ENCODE measurements around the gene GPER1. TPM values are rescaled to one million over a fixed set of nuclear protein-coding genes. Genes with fewer than 3 reads are reported as not detected.
"Not testable (repeated sequence)": the region's sequence is repeated elsewhere in the genome, so short reads cannot be mapped to it uniquely, and the experiment has no call there.

GPER1 gene
- total RNA-seq, 1 donor from 2014 or later, result 2.5 TPM

GRCh38 chr7:1113548-1113885 is 25.6 kb downstream of the GPER1 start:
- no peaks in the 10 kb centered on the region for H3K9me3 Mint-ChIP-seq (ENCODE audit: unreplicated experiment)
- no peak overlapping the region for H3K27ac Mint-ChIP-seq (ENCODE audit: unreplicated experiment)
- no peak for DNase-seq (ENCODE audit: extremely low spot score, unreplicated experiment)
- no peaks in the 10 kb centered on the region for H3K27me3 Mint-ChIP-seq (ENCODE audit: unreplicated experiment)
- peaks cover 10% of the 10 kb centered on the region for H3K4me1 Mint-ChIP-seq (ENCODE audit: unreplicated experiment)
- H3K36me3 Mint-ChIP-seq (ENCODE audit: unreplicated experiment), result peaks cover 4% of the 10 kb centered on the region
- TF ChIP-seq CTCF (IDR thresholded peaks at IDR 0.05), result no peak
- H3K4me3 Mint-ChIP-seq (ENCODE audit: unreplicated experiment), result no peak overlapping the region

- Mint-ChIP-seq H3K27me3 (ENCODE audit: unreplicated experiment) (no peaks in the 10 kb centered on the region), H3K9me3 (ENCODE audit: unreplicated experiment) (no peaks in the 10 kb centered on the region), H3K36me3 (ENCODE audit: unreplicated experiment) (peaks cover 4% of the 10 kb centered on the region), H3K4me1 (ENCODE audit: unreplicated experiment) (peaks cover 10% of the 10 kb centered on the region), H3K27ac (ENCODE audit: unreplicated experiment) (no peak overlapping the region), H3K4me3 (ENCODE audit: unreplicated experiment) (no peak overlapping the region)
- no peak for TF ChIP-seq CTCF (IDR thresholded peaks at IDR 0.05)
- no peak for DNase-seq (ENCODE audit: extremely low spot score, unreplicated experiment)
Observed at GRCh38 chr7:1114088-1114487, 26.2 kb downstream of the GPER1 start.

GRCh38 chr7:1114505-1114904 is 26.6 kb downstream of the GPER1 start:
- H3K36me3 Mint-ChIP-seq (ENCODE audit: unreplicated experiment), result peaks cover 4% of the 10 kb centered on the region
- H3K27ac Mint-ChIP-seq (ENCODE audit: unreplicated experiment), result no peak overlapping the region
- no peaks in the 10 kb centered on the region for H3K9me3 Mint-ChIP-seq (ENCODE audit: unreplicated experiment)
- no peaks in the 10 kb centered on the region for H3K27me3 Mint-ChIP-seq (ENCODE audit: unreplicated experiment)
- no peak for TF ChIP-seq CTCF (IDR thresholded peaks at IDR 0.05)
- no peak overlapping the region for H3K4me3 Mint-ChIP-seq (ENCODE audit: unreplicated experiment)
- no peak for DNase-seq (ENCODE audit: extremely low spot score, unreplicated experiment)
- peaks cover 10% of the 10 kb centered on the region for H3K4me1 Mint-ChIP-seq (ENCODE audit: unreplicated experiment)

- H3K4me3 Mint-ChIP-seq (ENCODE audit: unreplicated experiment), result not testable (repeated sequence)
Observed at GRCh38 chr7:1115171-1116045, 27.5 kb downstream of the GPER1 start.

GRCh38 chr7:1116383-1117008 is 28.6 kb downstream of the GPER1 start:
- DNase-seq (ENCODE audit: extremely low spot score, unreplicated experiment); H3K36me3 Mint-ChIP-seq (ENCODE audit: unreplicated experiment); H3K27ac Mint-ChIP-seq (ENCODE audit: unreplicated experiment); H3K27me3 Mint-ChIP-seq (ENCODE audit: unreplicated experiment); H3K4me3 Mint-ChIP-seq (ENCODE audit: unreplicated experiment); H3K9me3 Mint-ChIP-seq (ENCODE audit: unreplicated experiment): not testable (repeated sequence)
- H3K4me1 Mint-ChIP-seq (ENCODE audit: unreplicated experiment), result peaks cover 18% of the 10 kb centered on the region

More at GRCh38 chr7:1115171-1116045, 27.5 kb downstream of the GPER1 start:
- H3K27me3 Mint-ChIP-seq (ENCODE audit: unreplicated experiment); H3K4me1 Mint-ChIP-seq (ENCODE audit: unreplicated experiment); H3K36me3 Mint-ChIP-seq (ENCODE audit: unreplicated experiment); H3K9me3 Mint-ChIP-seq (ENCODE audit: unreplicated experiment); DNase-seq (ENCODE audit: extremely low spot score, unreplicated experiment); H3K27ac Mint-ChIP-seq (ENCODE audit: unreplicated experiment): not testable (repeated sequence)

- Mint-ChIP-seq H3K27me3 (ENCODE audit: unreplicated experiment) (no peaks in the 10 kb centered on the region), H3K36me3 (ENCODE audit: unreplicated experiment) (peaks cover 4% of the 10 kb centered on the region), H3K4me1 (ENCODE audit: unreplicated experiment) (peaks cover 17% of the 10 kb centered on the region), H3K9me3 (ENCODE audit: unreplicated experiment) (no peaks in the 10 kb centered on the region), H3K27ac (ENCODE audit: unreplicated experiment) (no peak overlapping the region), H3K4me3 (ENCODE audit: unreplicated experiment) (no peak overlapping the region)
- TF ChIP-seq CTCF (IDR thresholded peaks at IDR 0.05), result no peak
- no peak for DNase-seq (ENCODE audit: extremely low spot score, unreplicated experiment)
Observed at GRCh38 chr7:1117321-1117928, 29.5 kb downstream of the GPER1 start.

All from osteocyte (in vitro differentiated cells).